OCI-LY3 (cell line): ENCODE data around the gene ZSCAN5A.

ENCODE experiments used
- H2AFZ ChIP-seq: fragments of 200-600, 300-600 bp; shearing (Covaris generic); 2 replicates; pipeline ENCODE4 v1.6.0; 2014; ENCODE audit warnings: antibody characterized with exemption, low read depth, low read length
- H3K27ac ChIP-seq: fragments of 200-600, 300-600 bp; sonication (generic); 2 replicates; pipeline ENCODE4 v1.5.1; 2014; ENCODE audit warnings: mild to moderate bottlenecking, low read length, moderate library complexity, mixed read lengths
- H3K27me3 ChIP-seq: fragments of 200-600, 300-600 bp; sonication (generic); 2 replicates; pipeline ENCODE4 v1.6.1; 2014; ENCODE audit warnings: low read depth, low read length, mixed read lengths
- H3K36me3 ChIP-seq: fragments of 200-600, 300-600 bp; sonication (generic); replicated peaks from 2 replicates; pipeline ENCODE3; 2014; ENCODE audit warnings: low read depth, low read length, mixed read lengths
- H3K4me1 ChIP-seq: fragments of 300-600, 200-600 bp; sonication (generic); 2 replicates; pipeline ENCODE4 v1.6.1; 2014; ENCODE audit warnings: low read length, mixed read lengths
- H3K4me2 ChIP-seq: fragments of 200-600, 300-600 bp; sonication (generic); 2 replicates; pipeline ENCODE4 v1.6.1; 2014; ENCODE audit warnings: low read length, mixed read lengths
- H3K4me3 ChIP-seq: fragments of 300-600, 200-600 bp; sonication (generic); 2 replicates; pipeline ENCODE4 v1.5.1; 2014; ENCODE audit warnings: antibody characterized with exemption, mild to moderate bottlenecking, low read length, moderate library complexity
- H3K79me2 ChIP-seq: fragments of 300-600, 200-600 bp; shearing (Covaris generic); 2 replicates; pipeline ENCODE4 v1.6.1; 2014; ENCODE audit warnings: mild to moderate bottlenecking, low read length, mixed read lengths
- H3K9ac ChIP-seq: fragments of 300-600, 200-600 bp; shearing (Covaris generic); 2 replicates; pipeline ENCODE4 v1.6.0; 2014; ENCODE audit warnings: mild to moderate bottlenecking, low read length, moderate library complexity
- H3K9me3 ChIP-seq: fragments of 200-600, 300-600 bp; shearing (Covaris generic); 2 replicates; pipeline ENCODE4 v1.6.1; 2014; ENCODE audit warnings: low read length, mixed read lengths; ENCODE audit not compliant: insufficient read depth
- H4K20me1 ChIP-seq: fragments of 200-600, 300-600 bp; sonication (generic); 2 replicates; pipeline ENCODE4 v1.6.1; 2016; ENCODE audit warnings: low read length, mixed read lengths; ENCODE audit not compliant: insufficient read depth
- EZH2phosphoT487 ChIP-seq: fragments of 200-600 bp; shearing (Covaris generic); IDR thresholded peaks from 2 replicates; pipeline ENCODE4 v1.6.1; 2018; ENCODE audit warnings: antibody characterized with exemption, mixed run types, low read depth
- TF ChIP-seq, protein P1 (sequence below): fragments of 200-600, 300-600 bp; sonication (generic); IDR thresholded peaks from 2 replicates; pipeline ENCODE4 v1.5.1; 2014; ENCODE audit warnings: antibody characterized with exemption, low read length, low read depth

Gene ZSCAN5A

DNA sequence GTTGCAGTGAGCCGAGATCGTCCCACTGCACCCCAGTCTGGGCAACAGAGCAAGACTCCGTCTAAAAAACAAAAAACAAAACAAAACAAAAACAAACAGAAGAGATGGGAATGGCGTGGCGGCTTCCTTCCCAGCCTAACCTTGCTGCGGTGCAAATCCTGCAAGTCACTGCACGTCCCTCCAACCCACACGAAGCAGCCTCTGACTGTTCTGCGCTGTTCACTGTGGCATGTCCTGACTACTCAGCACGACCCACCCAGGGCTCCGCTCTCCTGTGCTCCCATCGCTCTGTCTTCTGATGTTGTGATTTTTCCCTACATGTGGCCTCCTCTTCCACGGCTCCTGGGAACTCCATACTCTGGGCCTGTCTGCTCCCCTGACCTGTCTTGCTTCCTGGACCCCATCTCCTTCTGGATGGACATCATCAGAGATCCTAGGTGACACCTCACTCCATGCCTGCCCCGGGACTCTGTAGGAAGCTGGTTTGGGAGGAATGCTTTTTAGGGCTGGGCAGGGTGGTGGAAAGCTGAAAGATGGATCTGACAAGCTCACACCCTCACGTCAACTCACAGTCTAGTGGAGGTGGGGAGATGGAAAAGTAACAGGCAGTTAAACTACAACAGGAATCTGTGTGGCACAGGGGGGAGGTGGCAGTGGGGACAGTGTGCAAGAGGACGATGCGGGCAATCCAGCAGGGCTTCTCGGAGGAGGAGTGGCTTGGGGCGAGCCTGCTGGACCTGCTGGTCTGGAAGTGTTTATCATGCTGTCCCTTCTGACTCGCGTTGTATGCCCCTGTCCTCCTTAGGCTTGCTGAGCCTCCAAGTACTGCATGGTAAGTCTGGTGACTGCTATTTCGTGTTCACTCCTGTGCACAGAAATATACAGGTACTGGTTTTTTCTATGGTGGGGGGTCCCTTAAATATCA, 18.8 kb downstream of the ZSCAN5A start:
- H3K79me2 ChIP-seq = no peaks in the 10 kb centered on the region
- H3K27ac ChIP-seq = no peak overlapping the region
- no peaks in the 10 kb centered on the region for H4K20me1 ChIP-seq
- no peaks in the 10 kb centered on the region for H3K4me1 ChIP-seq
- no peak for TF ChIP-seq EZH2phosphoT487
- TF ChIP-seq, protein P1, sequence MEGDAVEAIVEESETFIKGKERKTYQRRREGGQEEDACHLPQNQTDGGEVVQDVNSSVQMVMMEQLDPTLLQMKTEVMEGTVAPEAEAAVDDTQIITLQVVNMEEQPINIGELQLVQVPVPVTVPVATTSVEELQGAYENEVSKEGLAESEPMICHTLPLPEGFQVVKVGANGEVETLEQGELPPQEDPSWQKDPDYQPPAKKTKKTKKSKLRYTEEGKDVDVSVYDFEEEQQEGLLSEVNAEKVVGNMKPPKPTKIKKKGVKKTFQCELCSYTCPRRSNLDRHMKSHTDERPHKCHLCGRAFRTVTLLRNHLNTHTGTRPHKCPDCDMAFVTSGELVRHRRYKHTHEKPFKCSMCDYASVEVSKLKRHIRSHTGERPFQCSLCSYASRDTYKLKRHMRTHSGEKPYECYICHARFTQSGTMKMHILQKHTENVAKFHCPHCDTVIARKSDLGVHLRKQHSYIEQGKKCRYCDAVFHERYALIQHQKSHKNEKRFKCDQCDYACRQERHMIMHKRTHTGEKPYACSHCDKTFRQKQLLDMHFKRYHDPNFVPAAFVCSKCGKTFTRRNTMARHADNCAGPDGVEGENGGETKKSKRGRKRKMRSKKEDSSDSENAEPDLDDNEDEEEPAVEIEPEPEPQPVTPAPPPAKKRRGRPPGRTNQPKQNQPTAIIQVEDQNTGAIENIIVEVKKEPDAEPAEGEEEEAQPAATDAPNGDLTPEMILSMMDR = no peak
- H2AFZ ChIP-seq = no peak overlapping the region
- H3K4me2 ChIP-seq = no peak overlapping the region
- no peaks in the 10 kb centered on the region for H3K27me3 ChIP-seq
- H3K9ac ChIP-seq = no peak overlapping the region
- H3K9me3 ChIP-seq = no peaks in the 10 kb centered on the region
- peaks cover 7% of the 10 kb centered on the region for H3K36me3 ChIP-seq
- no peak overlapping the region for H3K4me3 ChIP-seq

DNA sequence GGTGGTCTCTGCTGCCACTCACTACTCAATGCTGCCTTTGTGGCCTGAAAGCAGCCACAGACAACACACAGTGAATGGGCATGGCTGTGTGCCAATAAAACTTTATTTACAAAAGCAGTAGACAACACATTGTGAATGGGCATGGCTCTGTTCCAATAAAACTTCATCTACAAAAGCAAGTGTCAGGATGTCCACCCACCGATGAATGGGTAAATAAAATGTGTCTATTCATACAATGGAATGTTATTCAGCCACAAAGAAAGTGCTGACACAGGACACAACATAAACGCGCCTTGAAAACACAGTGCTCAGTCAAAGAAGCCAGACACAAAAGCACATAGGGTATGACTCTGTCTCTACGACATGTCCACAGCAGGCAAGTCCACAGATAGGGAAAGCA, 20.1 kb downstream of the ZSCAN5A start:
- Histone ChIP-seq H3K4me1 (no peaks in the 10 kb centered on the region), H3K9me3 (no peaks in the 10 kb centered on the region), H4K20me1 (no peaks in the 10 kb centered on the region), H3K36me3 (peaks cover 7% of the 10 kb centered on the region), H3K9ac (no peak overlapping the region), H3K27me3 (no peaks in the 10 kb centered on the region), H3K4me3 (no peak overlapping the region), H3K79me2 (no peaks in the 10 kb centered on the region), H2AFZ (no peak overlapping the region), H3K27ac (no peak overlapping the region), H3K4me2 (no peak overlapping the region)
- TF ChIP-seq, protein P1 = no peak

DNA sequence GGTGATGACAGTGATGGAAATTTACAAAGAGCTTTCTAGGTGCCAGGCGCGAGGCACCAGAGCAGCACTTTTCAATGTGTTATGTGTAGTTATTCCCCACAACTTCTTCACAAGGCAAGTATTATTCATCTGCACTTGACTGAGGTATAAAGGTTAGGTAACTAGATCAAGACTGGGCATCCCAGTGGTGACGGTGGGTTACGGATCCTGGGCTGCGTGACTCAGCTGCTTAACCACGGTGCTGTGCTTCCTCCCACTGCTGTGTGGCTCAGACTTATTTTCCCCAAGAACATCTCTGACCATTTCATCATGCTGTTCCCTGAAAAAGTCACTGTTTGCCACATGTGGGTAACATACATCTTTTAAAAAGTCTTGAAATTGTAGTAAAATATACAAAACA, 22.8 kb downstream of the ZSCAN5A start:
- no peak overlapping the region for H3K9ac ChIP-seq

DNA sequence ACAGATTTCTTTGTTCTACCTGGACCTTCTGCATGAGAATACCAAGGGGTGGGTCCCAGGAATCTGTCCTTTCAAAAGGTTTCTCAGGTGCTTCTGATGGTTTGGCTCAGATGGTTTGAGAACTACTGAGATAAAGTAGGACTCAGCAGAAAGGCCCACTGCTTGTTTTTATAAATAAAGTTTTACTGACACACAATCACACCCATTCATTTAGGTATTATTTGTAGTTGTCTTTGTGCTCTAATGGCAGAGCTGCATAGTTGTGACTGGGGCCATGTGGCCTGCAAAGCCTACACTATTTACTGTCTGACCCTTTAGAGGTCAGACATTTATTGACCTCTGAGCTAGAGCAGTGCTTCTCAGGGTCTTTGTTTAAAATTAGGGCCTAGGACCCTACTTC, 24.5 kb downstream of the ZSCAN5A start:
- Histone ChIP-seq H3K27ac (no peak overlapping the region), H4K20me1 (no peaks in the 10 kb centered on the region), H3K4me2 (no peak overlapping the region), H3K4me3 (no peak overlapping the region), H2AFZ (no peak overlapping the region), H3K79me2 (no peaks in the 10 kb centered on the region), H3K9me3 (no peaks in the 10 kb centered on the region), H3K36me3 (peaks cover 7% of the 10 kb centered on the region), H3K4me1 (no peaks in the 10 kb centered on the region), H3K9ac (no peak overlapping the region), H3K27me3 (no peaks in the 10 kb centered on the region)
- TF ChIP-seq, protein P1 = no peak
- TF ChIP-seq EZH2phosphoT487 = no peak

More for the DNA sequence above, 22.8 kb downstream of the ZSCAN5A start:
- Histone ChIP-seq H3K9me3 (no peaks in the 10 kb centered on the region), H4K20me1 (no peaks in the 10 kb centered on the region), H3K79me2 (no peaks in the 10 kb centered on the region), H3K4me2 (no peak overlapping the region), H3K36me3 (peaks cover 7% of the 10 kb centered on the region), H3K4me1 (no peaks in the 10 kb centered on the region), H3K27me3 (no peaks in the 10 kb centered on the region), H2AFZ (no peak overlapping the region), H3K27ac (no peak overlapping the region), H3K4me3 (no peak overlapping the region)
- TF ChIP-seq EZH2phosphoT487 = no peak
- TF ChIP-seq, protein P1 = no peak
